Colonic mucosa (tissue), 4 donors: Measurements from ENCODE around the gene IL22RA2. TPM values are rescaled to one million over a fixed set of nuclear protein-coding genes. Genes with fewer than 3 reads are reported as not detected.

Source experiments
- DNase-seq: peaks from one replicate; pipeline ENCODE4 v3.0.0-alpha.2; 2020
- H3K27ac ChIP-seq: fragments of 200-600 bp; one replicate; pipeline ENCODE4 v1.8.0; 2021
- H3K27me3 ChIP-seq: fragments of 200-600 bp; one replicate; pipeline ENCODE4 v1.8.0; 2021
- H3K36me3 ChIP-seq: fragments of 200-600 bp; one replicate; pipeline ENCODE4 v1.8.0; 2021
- H3K4me1 ChIP-seq: fragments of 200-600 bp; one replicate; pipeline ENCODE4 v1.8.0; 2021; ENCODE audit warnings: mild to moderate bottlenecking
- H3K4me3 ChIP-seq: fragments of 200-600 bp; one replicate; pipeline ENCODE4 v1.8.0; 2021
- H3K9ac ChIP-seq, 2 donors: one replicate each; pipeline ENCODE4 v1.7.0; 2013; ENCODE audit warnings: control low read depth in 2 of 2, low read depth in 2 of 2, low read length in 2 of 2
- H3K9me3 ChIP-seq: fragments of 200-600 bp; one replicate; pipeline ENCODE4 v1.8.0; 2021
- CTCF ChIP-seq: fragments of 200-600 bp; IDR thresholded peaks from one replicate; pipeline ENCODE4 v1.8.0; 2022; ENCODE audit warnings: antibody characterized with exemption, mild to moderate bottlenecking
- intact Hi-C: fragments of 100-400 bp; cut with DNase I; formaldehyde crosslinking; loops from one replicate; pipeline ENCODE4 v1.14.1; 2022
- total RNA-seq, 2 donors: library from RNA; stranded (reverse); fragmentation: NEBNext Ultra II Directional in 1 of 2; extraction: Animal tissue kit (Norgen Biotek cat#: 25700) in 1 of 2; gene quantifications; one replicate each; pipeline ENCODE4 v1.2.1, GENCODE V29; 2021
- donor health status: healthy.
- donor health status: DM: no; HTN: no; CAD: no.
- donor health status: DM: no; HTN: no; CAD: no.

The IL22RA2 gene
- total RNA-seq, 2 donors from 2014 or later: 0.21 TPM; not detected in 1

- Histone ChIP-seq H3K4me3 (no peak overlapping the region), H3K27ac (no peak overlapping the region), H3K9ac (no peak overlapping the region), H3K36me3 (no peaks in the 10 kb centered on the region), H3K9me3 (no peaks in the 10 kb centered on the region), H3K27me3 (no peaks in the 10 kb centered on the region), H3K4me1 (no peaks in the 10 kb centered on the region)
- TF ChIP-seq CTCF: no peak
- intact Hi-C loops: no loop called here
- no peak for DNase-seq
Measured at GRCh38 chr6:137105375-137105774, 68.1 kb downstream of the IL22RA2 start.

GRCh38 chr6:137104926-137105325 lies 68.5 kb downstream of the IL22RA2 start:
- Histone ChIP-seq H3K27ac (no peak overlapping the region), H3K4me3 (no peak overlapping the region), H3K9ac (no peak overlapping the region), H3K4me1 (no peaks in the 10 kb centered on the region), H3K36me3 (no peaks in the 10 kb centered on the region), H3K9me3 (no peaks in the 10 kb centered on the region), H3K27me3 (no peaks in the 10 kb centered on the region)
- no peak for DNase-seq
- TF ChIP-seq CTCF: no peak
- intact Hi-C loops: no loop called here

- intact Hi-C loops: no loop called here
- Histone ChIP-seq H3K9ac (no peak overlapping the region), H3K27ac (no peak overlapping the region), H3K9me3 (no peaks in the 10 kb centered on the region), H3K4me3 (no peak overlapping the region), H3K36me3 (no peaks in the 10 kb centered on the region), H3K4me1 (no peaks in the 10 kb centered on the region), H3K27me3 (no peaks in the 10 kb centered on the region)
- no peak for DNase-seq
- TF ChIP-seq CTCF: no peak
Measured at GRCh38 chr6:137102851-137103492, 70.5 kb downstream of the IL22RA2 start.

- no peak for DNase-seq
- H3K27ac ChIP-seq: no peak overlapping the region
- no peak overlapping the region for H3K9ac ChIP-seq
- no peaks in the 10 kb centered on the region for H3K4me1 ChIP-seq
- no peaks in the 10 kb centered on the region for H3K36me3 ChIP-seq
- H3K27me3 ChIP-seq: no peaks in the 10 kb centered on the region
- no peaks in the 10 kb centered on the region for H3K9me3 ChIP-seq
- no peak for TF ChIP-seq CTCF
- no peak overlapping the region for H3K4me3 ChIP-seq
- intact Hi-C loops: no loop called here
Measured at GRCh38 chr6:137102050-137102848, 71.2 kb downstream of the IL22RA2 start.

- Histone ChIP-seq H3K9me3 (no peaks in the 10 kb centered on the region), H3K9ac (no peak overlapping the region), H3K27ac (no peak overlapping the region), H3K4me1 (no peaks in the 10 kb centered on the region), H3K4me3 (no peak overlapping the region), H3K36me3 (no peaks in the 10 kb centered on the region), H3K27me3 (no peaks in the 10 kb centered on the region)
- DNase-seq: no peak
- intact Hi-C loops: loop anchor here (5.0 kb wide), 1 partner anchor 542 kb away; no protein-coding TSS in a partner anchor
- no peak for TF ChIP-seq CTCF
Measured at GRCh38 chr6:137099689-137100403, 73.6 kb downstream of the IL22RA2 start.
